ENCODE data around the gene MINK1. TPM values are rescaled to one million over a fixed set of nuclear protein-coding genes. Genes with fewer than 3 reads are reported as not detected.
"Not testable (repeated sequence)": the region's sequence is repeated elsewhere in the genome, so short reads cannot be mapped to it uniquely, and the experiment has no call there.

MINK1 gene
- total RNA-seq, 2 experiments from 2014 or later = 49.1 to 50.4 TPM

- intact Hi-C loops (cut with micrococcal nuclease) = loop anchor here (1.0 to 5.0 kb wide), 4 partner anchors 41 to 332 kb away; partner anchors contain the start of genes ARRB2, MED11, RNF167 and SLC25A11
- H3K4me1 Mint-ChIP-seq (ENCODE audit: low read depth) = peaks cover 32% of the 10 kb centered on the region
- H3K27ac Mint-ChIP-seq = peak within 1 kb of the TSS; percentile 70
- no peaks in the 10 kb centered on the region for H3K9me3 Mint-ChIP-seq
- DNase-seq = peak; percentile 95
- no peaks in the 10 kb centered on the region for H3K27me3 Mint-ChIP-seq (ENCODE audit: low read depth)
- H3K4me3 Mint-ChIP-seq = peak within 1 kb of the TSS; percentile 88
- CTCF ChIA-PET = interaction anchor here (0.6 to 1.7 kb wide), 14 partner anchors 10 to 826 kb away, joined by 3 to 7 read pairs (median 4); partner anchors contain the start of genes GLTPD2, RNF167 and SLC25A11
- peaks cover 8% of the 10 kb centered on the region for H3K36me3 Mint-ChIP-seq (ENCODE audit: low read depth)
These were observed 66.4 kb downstream of the MINK1 start, which contains the start of gene C17orf107 for GRCh38 chr17:4899341-4900230. Gene C17orf107, plus strand, starts transcription at chr17:4899536. Its CDS starts 227 bp downstream, at chr17:4899763.

DNA sequence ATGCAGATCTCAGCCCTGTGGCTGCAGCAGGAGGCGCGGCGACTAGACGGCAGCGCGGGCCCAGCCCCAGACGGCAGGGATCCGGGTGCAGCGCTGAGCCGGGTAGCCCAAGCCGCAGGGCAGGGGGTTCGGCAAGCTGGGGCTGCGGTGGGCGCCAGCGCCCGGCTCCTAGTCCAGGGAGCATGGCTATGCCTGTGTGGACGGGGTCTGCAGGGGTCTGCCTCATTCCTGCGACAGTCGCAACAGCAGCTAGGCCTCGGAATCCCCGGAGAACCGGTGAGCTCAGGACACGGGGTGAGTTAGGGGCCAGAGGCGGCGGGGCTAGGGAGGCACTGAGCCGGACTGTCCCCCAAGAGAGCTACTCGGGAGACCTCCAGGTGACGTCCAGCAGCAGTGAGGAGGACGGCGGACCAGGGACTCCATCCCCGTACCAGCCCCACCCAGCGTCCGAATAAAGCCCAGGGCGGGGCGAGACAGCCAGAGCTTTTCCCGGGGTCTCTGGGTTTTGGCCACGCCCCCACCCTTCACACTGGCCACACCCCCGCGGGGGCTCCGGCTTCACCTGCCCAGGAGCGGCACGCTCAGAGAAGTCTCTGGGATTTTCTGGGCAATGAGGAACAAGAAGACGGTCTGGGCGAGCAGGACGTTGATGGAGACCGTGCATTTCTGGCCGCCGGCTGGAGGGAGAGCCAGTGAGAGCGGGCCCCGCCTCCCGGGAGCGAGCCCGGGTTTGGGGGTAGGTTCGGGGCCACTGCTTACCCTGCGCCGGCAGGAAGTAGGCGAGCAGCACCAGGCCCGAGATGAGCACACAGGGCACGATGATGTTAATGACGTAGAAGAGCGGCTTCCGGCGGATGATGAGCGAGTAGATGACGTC is 67.3 kb downstream of the MINK1 start:
- Mint-ChIP-seq H3K36me3 (ENCODE audit: low read depth) (peaks cover 3% of the 10 kb centered on the region), H3K27me3 (ENCODE audit: low read depth) (no peaks in the 10 kb centered on the region), H3K4me1 (ENCODE audit: low read depth) (peaks cover 32% of the 10 kb centered on the region), H3K4me3 (peak overlapping the region; percentile 88), H3K9me3 (no peaks in the 10 kb centered on the region), H3K27ac (no peak overlapping the region)
- CTCF ChIA-PET = interaction anchor here (0.6 to 1.7 kb wide), 7 partner anchors 9 to 480 kb away, joined by 3 to 6 read pairs (median 3); no protein-coding TSS in a partner anchor
- DNase-seq = peak; percentile 54
- intact Hi-C loops (cut with micrococcal nuclease) = loop anchor here (5.0 kb wide), 1 partner anchor 333 kb away; no protein-coding TSS in a partner anchor

GRCh38 chr17:4901108-4901647 is 68.0 kb downstream of the MINK1 start:
- no peak overlapping the region for H3K27ac Mint-ChIP-seq
- H3K4me3 Mint-ChIP-seq = peak overlapping the region; percentile 88
- DNase-seq = no peak
- H3K4me1 Mint-ChIP-seq (ENCODE audit: low read depth) = peaks cover 32% of the 10 kb centered on the region
- H3K9me3 Mint-ChIP-seq = no peaks in the 10 kb centered on the region
- H3K27me3 Mint-ChIP-seq (ENCODE audit: low read depth) = no peaks in the 10 kb centered on the region
- intact Hi-C loops (cut with micrococcal nuclease) = loop anchor here (5.0 kb wide), 1 partner anchor 334 kb away; no protein-coding TSS in a partner anchor
- CTCF ChIA-PET = interaction anchor here (1.7 kb wide), 1 partner anchor 11 kb away, joined by 6 read pairs; no protein-coding TSS in a partner anchor
- H3K36me3 Mint-ChIP-seq (ENCODE audit: low read depth) = peaks cover 1% of the 10 kb centered on the region

DNA sequence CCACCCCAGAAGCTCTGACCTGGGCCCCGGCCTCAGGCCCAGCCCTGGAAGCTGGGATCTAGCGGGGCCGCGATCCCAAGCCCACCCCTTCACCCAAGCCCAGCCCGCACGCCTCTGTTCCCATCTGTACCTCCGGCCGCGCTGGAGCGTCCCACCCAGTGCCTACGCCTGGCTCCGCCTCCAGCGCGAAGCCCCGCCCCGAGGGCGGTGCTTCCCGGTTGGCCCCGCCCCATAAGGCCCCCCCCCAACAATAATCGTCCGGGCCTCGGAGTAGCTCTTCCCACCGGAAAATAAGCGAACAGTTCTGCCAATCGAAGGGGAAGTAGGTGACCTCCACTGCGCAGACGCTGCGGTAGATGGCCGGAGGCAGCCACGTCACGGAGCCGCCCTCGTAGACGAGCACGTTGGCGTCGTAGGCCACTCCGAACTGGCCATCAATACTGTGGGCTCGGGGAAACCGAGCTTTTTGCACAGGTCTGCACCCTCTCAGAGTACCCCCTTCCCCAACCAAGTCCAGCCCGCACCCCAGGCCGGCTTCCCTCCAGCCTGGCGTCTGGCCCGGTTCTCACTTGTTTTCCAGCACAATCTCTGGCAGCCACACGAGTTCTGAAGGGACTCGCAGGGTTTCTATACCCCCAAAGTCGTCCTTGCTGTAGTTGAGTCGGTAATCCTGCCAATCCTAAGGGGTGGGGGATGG is 68.7 kb downstream of the MINK1 start:
- Mint-ChIP-seq H3K9me3 (no peaks in the 10 kb centered on the region), H3K4me1 (ENCODE audit: low read depth) (peaks cover 32% of the 10 kb centered on the region), H3K4me3 (no peak overlapping the region), H3K27ac (no peak overlapping the region), H3K27me3 (ENCODE audit: low read depth) (no peaks in the 10 kb centered on the region), H3K36me3 (ENCODE audit: low read depth) (no peaks in the 10 kb centered on the region)
- CTCF ChIA-PET = no interaction called here
- intact Hi-C loops (cut with micrococcal nuclease) = loop anchor here (5.0 kb wide), 1 partner anchor 334 kb away; no protein-coding TSS in a partner anchor
- no peak for DNase-seq

DNA sequence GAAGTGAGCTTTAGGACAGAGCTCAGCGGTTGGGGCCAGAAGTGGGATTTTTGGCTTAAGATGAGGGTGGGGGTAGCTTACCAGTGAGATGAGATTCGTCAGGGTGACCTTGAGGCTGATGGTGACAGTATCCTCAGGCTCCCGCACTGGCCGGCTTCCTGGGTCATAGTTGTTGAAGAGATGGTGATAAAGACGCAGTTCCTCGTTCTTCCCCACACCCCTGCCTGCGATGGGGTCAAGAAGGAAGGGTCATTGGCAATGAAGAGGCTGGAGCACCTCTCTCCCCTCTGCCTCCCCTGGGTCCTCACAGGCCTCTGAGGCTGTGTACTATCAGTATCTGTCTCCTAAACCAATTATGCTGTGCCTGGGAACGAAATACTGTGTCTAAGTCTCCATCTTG is 69.4 kb downstream of the MINK1 start:
- H3K4me3 Mint-ChIP-seq = peak overlapping the region; percentile 1
- H3K9me3 Mint-ChIP-seq = no peaks in the 10 kb centered on the region
- DNase-seq = no peak
- peaks cover 32% of the 10 kb centered on the region for H3K4me1 Mint-ChIP-seq (ENCODE audit: low read depth)
- no peaks in the 10 kb centered on the region for H3K27me3 Mint-ChIP-seq (ENCODE audit: low read depth)
- intact Hi-C loops (cut with micrococcal nuclease) = loop anchor here (5.0 kb wide), 1 partner anchor 335 kb away; no protein-coding TSS in a partner anchor
- H3K27ac Mint-ChIP-seq = no peak overlapping the region
- no peaks in the 10 kb centered on the region for H3K36me3 Mint-ChIP-seq (ENCODE audit: low read depth)
- CTCF ChIA-PET = interaction anchor here (0.8 to 2.0 kb wide), 5 partner anchors 10 to 88 kb away, joined by 3 to 9 read pairs (median 3); no protein-coding TSS in a partner anchor

DNA sequence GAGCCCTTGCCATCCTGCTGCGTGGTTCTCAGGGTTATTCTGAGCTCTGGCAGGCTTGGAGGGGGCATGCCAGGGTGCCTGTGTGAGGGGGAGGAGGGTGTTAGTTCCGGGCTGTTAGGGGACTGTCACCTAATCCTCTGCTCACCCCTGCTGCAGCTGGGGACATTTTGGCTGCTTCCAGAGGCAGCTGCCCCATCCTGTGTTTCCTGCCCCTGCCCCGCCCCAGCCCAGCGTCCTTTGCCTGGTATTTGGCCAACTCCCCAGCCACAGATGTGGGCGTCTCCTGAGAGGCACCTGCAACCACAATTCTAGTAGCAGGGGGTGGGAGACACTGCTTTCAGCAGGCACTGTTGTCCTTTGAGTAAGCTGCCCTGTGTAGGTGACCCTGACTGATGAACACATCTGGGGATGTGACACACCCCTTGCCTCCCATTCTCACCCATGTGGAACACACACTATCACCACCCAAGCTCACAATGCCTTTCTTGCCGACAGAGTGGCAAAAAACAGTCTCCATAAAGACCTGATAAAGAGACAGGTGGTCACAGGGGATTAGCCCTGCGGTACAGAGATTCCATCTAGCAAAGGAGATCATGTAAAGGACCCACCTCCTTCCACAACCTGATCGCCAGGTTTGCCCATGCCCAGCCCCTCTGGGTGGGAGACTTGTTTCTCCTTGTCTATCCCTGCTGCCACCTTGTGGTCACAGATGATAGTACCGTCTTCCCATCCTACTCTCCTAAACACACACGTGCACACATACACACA is 70.1 kb downstream of the MINK1 start, which contains the start of gene CHRNE:
Gene CHRNE (minus strand): TSS at position 48 of the 768 bp plus-strand sequence. CDS start 35 bp downstream, at position 13.
- Mint-ChIP-seq H3K4me1 (ENCODE audit: low read depth) (peaks cover 32% of the 10 kb centered on the region), H3K36me3 (ENCODE audit: low read depth) (no peaks in the 10 kb centered on the region), H3K27ac (peak within 1 kb of the TSS; percentile 48), H3K4me3 (peak within 1 kb of the TSS; percentile 1), H3K9me3 (no peaks in the 10 kb centered on the region), H3K27me3 (ENCODE audit: low read depth) (no peaks in the 10 kb centered on the region)
- intact Hi-C loops (cut with micrococcal nuclease) = loop anchor here (5.0 kb wide), 1 partner anchor 336 kb away; no protein-coding TSS in a partner anchor
- CTCF ChIA-PET = interaction anchor here (0.6 to 2.0 kb wide), 9 partner anchors 9 to 167 kb away, joined by 3 to 9 read pairs (median 3); no protein-coding TSS in a partner anchor
- peak; percentile 91 for DNase-seq

- H3K27me3 Mint-ChIP-seq (ENCODE audit: low read depth); CTCF ChIA-PET; H3K36me3 Mint-ChIP-seq (ENCODE audit: low read depth); H3K4me3 Mint-ChIP-seq; DNase-seq; intact Hi-C loops (cut with micrococcal nuclease); H3K9me3 Mint-ChIP-seq; H3K27ac Mint-ChIP-seq: not testable (repeated sequence)
- peaks cover 17% of the 10 kb centered on the region for H3K4me1 Mint-ChIP-seq (ENCODE audit: low read depth)
These were observed 73.5 kb downstream of the MINK1 start for GRCh38 chr17:4906642-4907041.

GRCh38 chr17:4908301-4908700 is 75.2 kb downstream of the MINK1 start:
- Mint-ChIP-seq H3K4me1 (ENCODE audit: low read depth) (peaks cover 4% of the 10 kb centered on the region), H3K4me3 (no peak overlapping the region)

DNA sequence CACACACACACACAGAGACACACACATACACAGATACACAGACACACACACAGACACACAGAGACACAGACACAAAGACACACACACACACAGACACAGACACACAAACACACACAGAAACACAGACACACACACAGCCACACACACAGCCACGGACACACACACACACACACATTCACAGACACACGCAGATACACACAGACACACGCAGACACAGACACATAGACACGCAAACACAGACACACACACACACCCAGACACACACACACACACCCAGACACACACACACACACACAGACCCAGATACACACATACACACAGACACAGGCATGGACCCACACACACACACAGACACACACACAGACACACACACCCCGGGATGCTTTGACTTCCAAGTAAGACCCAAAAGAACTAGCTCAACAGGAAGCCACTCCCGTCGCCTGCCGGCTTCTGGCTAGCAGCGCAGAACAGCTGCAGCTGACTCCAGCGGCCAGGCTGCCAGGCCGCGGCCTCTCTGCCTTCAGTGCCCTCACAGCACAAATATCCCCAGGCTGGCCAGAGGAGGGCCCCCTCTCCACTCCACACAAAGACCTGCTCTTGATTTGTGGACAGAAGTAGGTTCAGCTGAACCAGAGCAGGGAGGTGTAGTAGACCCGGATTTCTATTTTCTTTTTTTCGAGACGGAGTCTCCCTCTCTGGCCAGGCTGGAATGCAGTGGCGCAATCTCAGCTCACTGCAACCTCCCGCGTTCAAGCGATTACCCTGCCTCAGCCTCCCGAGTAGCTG is 75.8 kb downstream of the MINK1 start:
- CTCF ChIA-PET = interaction anchor here (0.7 to 1.8 kb wide), 16 partner anchors 9 to 200 kb away, joined by 3 to 15 read pairs (median 3); partner anchors contain the start of genes C17orf107, RNF167, SLC25A11 and SPAG7
- H3K27ac Mint-ChIP-seq = no peak overlapping the region
- no peaks in the 10 kb centered on the region for H3K4me1 Mint-ChIP-seq (ENCODE audit: low read depth)
- no peaks in the 10 kb centered on the region for H3K36me3 Mint-ChIP-seq (ENCODE audit: low read depth)
- H3K4me3 Mint-ChIP-seq = no peak overlapping the region
- peak; percentile 90 for DNase-seq
- H3K27me3 Mint-ChIP-seq (ENCODE audit: low read depth) = no peaks in the 10 kb centered on the region
- intact Hi-C loops (cut with micrococcal nuclease) = loop anchor here (1.0 to 2.0 kb wide), 5 partner anchors 32 to 153 kb away; partner anchors contain the start of genes RNF167, SLC25A11 and SPAG7
- H3K9me3 Mint-ChIP-seq = no peaks in the 10 kb centered on the region

More at GRCh38 chr17:4908301-4908700, 75.2 kb downstream of the MINK1 start:
- no peaks in the 10 kb centered on the region for H3K36me3 Mint-ChIP-seq (ENCODE audit: low read depth)
- no peaks in the 10 kb centered on the region for H3K27me3 Mint-ChIP-seq (ENCODE audit: low read depth)
- H3K9me3 Mint-ChIP-seq = no peaks in the 10 kb centered on the region
- DNase-seq = peak; percentile 34
- CTCF ChIA-PET = interaction anchor here (0.6 to 1.8 kb wide), 8 partner anchors 51 to 262 kb away, joined by 3 to 8 read pairs (median 4); partner anchors contain the start of gene SPAG7
- no peak overlapping the region for H3K27ac Mint-ChIP-seq
- intact Hi-C loops (cut with micrococcal nuclease) = loop anchor here (2.0 kb wide), 1 partner anchor 32 kb away; the partner anchor contains the start of genes RNF167 and SLC25A11

DNA sequence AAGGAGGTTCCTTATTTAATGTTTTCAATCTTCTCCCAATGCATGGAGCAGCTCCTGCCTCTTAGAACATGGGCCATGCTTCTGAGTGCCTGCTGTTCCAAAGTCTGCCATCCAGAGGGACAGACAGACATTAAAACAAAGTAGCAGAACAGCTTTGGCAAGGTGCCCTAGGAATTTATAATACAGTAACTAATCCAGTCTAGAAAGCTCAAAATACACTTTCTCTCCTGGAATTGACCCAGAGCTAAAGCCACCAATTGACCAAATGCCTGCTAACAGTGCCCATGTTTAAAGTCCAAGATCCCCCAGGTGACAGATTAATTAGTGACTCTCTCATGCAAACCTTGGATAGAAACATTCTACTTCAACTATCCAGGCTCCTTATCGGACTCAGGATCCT is 80.9 kb downstream of the MINK1 start:
- no peaks in the 10 kb centered on the region for H3K9me3 Mint-ChIP-seq
- intact Hi-C loops (cut with micrococcal nuclease) = no loop called here
- no peaks in the 10 kb centered on the region for H3K36me3 Mint-ChIP-seq (ENCODE audit: low read depth)
- H3K27ac Mint-ChIP-seq = no peak overlapping the region
- DNase-seq = no peak
- H3K27me3 Mint-ChIP-seq (ENCODE audit: low read depth) = no peaks in the 10 kb centered on the region
- H3K4me3 Mint-ChIP-seq = no peak overlapping the region
- no peaks in the 10 kb centered on the region for H3K4me1 Mint-ChIP-seq (ENCODE audit: low read depth)
- CTCF ChIA-PET = no interaction called here

Data from activated naive CD4-positive, alpha-beta T cell treated with anti-CD3 and anti-CD28 coated beads for 36 hours (primary cell).